Cardiac ventricle fibroblast (primary cell): ENCODE data around the gene NECTIN1. TPM values are rescaled to one million over a fixed set of nuclear protein-coding genes. Genes with fewer than 3 reads are reported as not detected.

Experiments used
- total RNA-seq: library from RNA; depleted of rRNA; stranded (reverse); fragments of >200 nt; gene quantifications from 2 replicates; pipeline ENCODE4 v1.2.3, GENCODE V29; 2015

Gene NECTIN1, protein sequence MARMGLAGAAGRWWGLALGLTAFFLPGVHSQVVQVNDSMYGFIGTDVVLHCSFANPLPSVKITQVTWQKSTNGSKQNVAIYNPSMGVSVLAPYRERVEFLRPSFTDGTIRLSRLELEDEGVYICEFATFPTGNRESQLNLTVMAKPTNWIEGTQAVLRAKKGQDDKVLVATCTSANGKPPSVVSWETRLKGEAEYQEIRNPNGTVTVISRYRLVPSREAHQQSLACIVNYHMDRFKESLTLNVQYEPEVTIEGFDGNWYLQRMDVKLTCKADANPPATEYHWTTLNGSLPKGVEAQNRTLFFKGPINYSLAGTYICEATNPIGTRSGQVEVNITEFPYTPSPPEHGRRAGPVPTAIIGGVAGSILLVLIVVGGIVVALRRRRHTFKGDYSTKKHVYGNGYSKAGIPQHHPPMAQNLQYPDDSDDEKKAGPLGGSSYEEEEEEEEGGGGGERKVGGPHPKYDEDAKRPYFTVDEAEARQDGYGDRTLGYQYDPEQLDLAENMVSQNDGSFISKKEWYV
- total RNA-seq: 2.3 TPM in 2 replicates

DNA sequence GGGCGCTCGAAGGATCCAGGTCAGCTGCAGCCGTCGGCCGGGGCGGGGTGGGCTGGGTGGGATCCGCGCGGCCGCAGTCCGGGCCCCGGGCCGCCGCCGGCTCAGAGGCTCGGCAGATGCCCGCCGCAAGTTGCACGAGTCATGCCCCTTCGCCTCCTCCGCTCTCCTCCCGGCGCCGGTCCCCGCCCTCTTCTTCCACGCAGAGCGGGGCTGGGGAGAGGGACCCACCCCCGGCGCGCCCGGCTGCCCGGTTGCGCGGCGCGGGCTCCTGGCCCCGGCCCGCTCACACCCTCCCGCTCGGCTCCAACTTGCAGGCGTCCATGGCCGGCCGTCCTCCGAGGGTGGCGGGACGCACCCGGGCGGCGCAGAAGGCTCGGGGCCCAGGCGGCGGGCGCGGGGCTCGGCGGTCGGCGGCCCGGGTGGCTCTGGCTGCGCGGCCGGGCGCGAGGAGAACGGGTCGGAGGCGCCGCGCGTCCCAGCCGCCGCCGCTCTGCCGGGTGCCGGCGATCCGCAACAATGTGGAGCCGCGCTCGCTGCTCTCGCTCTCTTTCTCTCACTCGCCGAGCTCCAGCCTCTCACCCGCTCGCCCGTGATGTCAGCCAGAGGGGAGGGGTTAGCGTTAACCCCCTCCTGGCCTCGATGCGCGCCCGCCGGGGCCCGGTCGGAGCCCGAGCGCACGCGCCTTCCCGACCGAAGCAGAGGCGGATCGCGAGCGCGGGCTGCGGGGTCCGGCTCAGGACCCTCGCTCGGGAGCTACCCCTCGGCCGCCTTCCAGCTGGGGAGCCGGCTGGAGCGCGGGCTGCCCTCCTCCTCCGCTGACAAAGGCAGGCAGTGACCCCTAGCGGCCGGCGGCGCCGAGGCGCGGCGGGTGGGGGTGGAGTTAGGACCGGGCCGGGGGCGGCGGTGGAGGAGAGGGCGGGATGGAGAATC, at the start of gene NECTIN1:
TSS of gene NECTIN1 (minus strand) at position 550 of the 930 bp plus-strand sequence. CDS start 647 bp downstream, outside the sequence.

